ENCODE results near the gene SEPTIN10.

SEPTIN10 gene

GRCh38 chr2:109521233-109522062 is 92.3 kb downstream of the SEPTIN10 start:
- no peak for DNase-seq (ENCODE audit: low read depth)

GRCh38 chr2:109519513-109519912 is 94.3 kb downstream of the SEPTIN10 start:
- DNase-seq (ENCODE audit: low read depth) = no peak

GRCh38 chr2:109517118-109517889 is 96.5 kb downstream of the SEPTIN10 start:
- no peak for DNase-seq (ENCODE audit: low read depth)

GRCh38 chr2:109516445-109517117 is 97.2 kb downstream of the SEPTIN10 start:
- DNase-seq (ENCODE audit: low read depth) = no peak

GRCh38 chr2:109514857-109515256 is 98.9 kb downstream of the SEPTIN10 start:
- DNase-seq (ENCODE audit: low read depth) = no peak

- no peak for DNase-seq (ENCODE audit: low read depth)
Observed at GRCh38 chr2:109513749-109514588, 99.8 kb downstream of the SEPTIN10 start.

- no peak for DNase-seq (ENCODE audit: low read depth)
Observed at GRCh38 chr2:109513230-109513629, 100.5 kb downstream of the SEPTIN10 start.

GRCh38 chr2:109512076-109512475 is 101.7 kb downstream of the SEPTIN10 start:
- DNase-seq (ENCODE audit: low read depth) = no peak

- DNase-seq (ENCODE audit: low read depth) = no peak
Observed at GRCh38 chr2:109511168-109511567, 102.6 kb downstream of the SEPTIN10 start.

GRCh38 chr2:109510136-109511028 is 103.4 kb downstream of the SEPTIN10 start:
- DNase-seq (ENCODE audit: low read depth) = peak; percentile 68

- no peak for DNase-seq (ENCODE audit: low read depth)
Observed at GRCh38 chr2:109508556-109508955, 105.2 kb downstream of the SEPTIN10 start.

GRCh38 chr2:109507828-109508227 is 105.9 kb downstream of the SEPTIN10 start:
- DNase-seq (ENCODE audit: low read depth) = no peak

GRCh38 chr2:109507217-109507616 is 106.5 kb downstream of the SEPTIN10 start:
- no peak for DNase-seq (ENCODE audit: low read depth)

- DNase-seq (ENCODE audit: low read depth) = no peak
Observed at GRCh38 chr2:109503191-109503590, 110.6 kb downstream of the SEPTIN10 start.

- no peak for DNase-seq (ENCODE audit: low read depth)
Observed at GRCh38 chr2:109501461-109501860, 112.3 kb downstream of the SEPTIN10 start.

- no peak for DNase-seq (ENCODE audit: low read depth)
Observed at GRCh38 chr2:109500910-109501309, 112.9 kb downstream of the SEPTIN10 start.

- DNase-seq (ENCODE audit: low read depth) = no peak
Observed at GRCh38 chr2:109499566-109499965, 114.2 kb downstream of the SEPTIN10 start.

GRCh38 chr2:109498906-109499305 is 114.9 kb downstream of the SEPTIN10 start:
- DNase-seq (ENCODE audit: low read depth) = no peak

GRCh38 chr2:109497911-109498870 is 115.6 kb downstream of the SEPTIN10 start:
- DNase-seq (ENCODE audit: low read depth) = no peak

GRCh38 chr2:109497463-109497862 is 116.3 kb downstream of the SEPTIN10 start:
- DNase-seq (ENCODE audit: low read depth) = no peak

Data from activated T-cell treated with anti-CD3 and anti-CD28 coated beads for 1 hour (primary cell).